RWPE2 (cell line): ENCODE data around the gene ENTHD1.

Source experiments
- ATAC-seq: fragments of 200-7000 bp; cut with Tn5 transposase; 3 replicates; pipeline ENCODE4 v1.9.1; 2021; ENCODE audit warnings: low read depth
- DNase-seq: peaks from one replicate; pipeline ENCODE4 v3.0.0-alpha.2; 2020; ENCODE audit warnings: low spot score
- H3K27ac ChIP-seq: fragments of 450-650 bp; 2 replicates; pipeline ENCODE4 v1.5.1; 2017; ENCODE audit warnings: mild to moderate bottlenecking; ENCODE audit not compliant: poor library complexity, severe bottlenecking
- H3K27me3 ChIP-seq: fragments of 250-450 bp; sonication (Bioruptor Pico); 2 replicates; pipeline ENCODE4 v1.5.1; 2021; ENCODE audit warnings: mild to moderate bottlenecking, moderate library complexity; ENCODE audit not compliant: insufficient read depth, poor library complexity, severe bottlenecking
- H3K36me3 ChIP-seq: fragments of 250-450 bp; sonication (Bioruptor Pico); 2 replicates; pipeline ENCODE4 v1.5.1; 2020; ENCODE audit warnings: low read depth, mild to moderate bottlenecking, moderate library complexity
- H3K4me1 ChIP-seq: fragments of 250-450 bp; sonication (Bioruptor Pico); 2 replicates; pipeline ENCODE4 v1.5.1; 2021; ENCODE audit warnings: mild to moderate bottlenecking, moderate library complexity; ENCODE audit not compliant: insufficient read depth, poor library complexity, severe bottlenecking
- H3K4me3 ChIP-seq: fragments of 250-450 bp; sonication (Bioruptor Pico); 2 replicates; pipeline ENCODE4 v1.5.1; 2021; ENCODE audit warnings: mild to moderate bottlenecking, moderate library complexity; ENCODE audit not compliant: severe bottlenecking
- H3K9me3 ChIP-seq: fragments of 250-450 bp; sonication (Bioruptor Pico); 2 replicates; pipeline ENCODE4 v1.5.1; 2021; ENCODE audit warnings: mild to moderate bottlenecking, moderate library complexity; ENCODE audit not compliant: severe bottlenecking
- CTCF ChIP-seq: fragments of 450-650 bp; IDR thresholded peaks from one replicate; pipeline ENCODE4 v1.5.1; 2017; ENCODE audit warnings: mild to moderate bottlenecking, moderate library complexity; ENCODE audit not compliant: poor library complexity, severe bottlenecking

The ENTHD1 gene

GRCh38 chr22:39940757-39941305, 47.3 kb upstream of the ENTHD1 start:
- Histone ChIP-seq H3K27me3 (peaks cover 8% of the 10 kb centered on the region), H3K36me3 (no peaks in the 10 kb centered on the region), H3K9me3 (no peaks in the 10 kb centered on the region), H3K4me3 (no peak overlapping the region), H3K27ac (no peak overlapping the region), H3K4me1 (no peaks in the 10 kb centered on the region)
- DNase-seq = no peak
- TF ChIP-seq CTCF = no peak
- no peak for ATAC-seq

GRCh38 chr22:39939830-39940229, 46.3 kb upstream of the ENTHD1 start:
- ATAC-seq = no peak
- Histone ChIP-seq H3K4me3 (no peak overlapping the region), H3K27ac (no peak overlapping the region), H3K36me3 (no peaks in the 10 kb centered on the region), H3K27me3 (peaks cover 15% of the 10 kb centered on the region), H3K4me1 (no peaks in the 10 kb centered on the region), H3K9me3 (no peaks in the 10 kb centered on the region)
- TF ChIP-seq CTCF = no peak
- no peak for DNase-seq

DNA sequence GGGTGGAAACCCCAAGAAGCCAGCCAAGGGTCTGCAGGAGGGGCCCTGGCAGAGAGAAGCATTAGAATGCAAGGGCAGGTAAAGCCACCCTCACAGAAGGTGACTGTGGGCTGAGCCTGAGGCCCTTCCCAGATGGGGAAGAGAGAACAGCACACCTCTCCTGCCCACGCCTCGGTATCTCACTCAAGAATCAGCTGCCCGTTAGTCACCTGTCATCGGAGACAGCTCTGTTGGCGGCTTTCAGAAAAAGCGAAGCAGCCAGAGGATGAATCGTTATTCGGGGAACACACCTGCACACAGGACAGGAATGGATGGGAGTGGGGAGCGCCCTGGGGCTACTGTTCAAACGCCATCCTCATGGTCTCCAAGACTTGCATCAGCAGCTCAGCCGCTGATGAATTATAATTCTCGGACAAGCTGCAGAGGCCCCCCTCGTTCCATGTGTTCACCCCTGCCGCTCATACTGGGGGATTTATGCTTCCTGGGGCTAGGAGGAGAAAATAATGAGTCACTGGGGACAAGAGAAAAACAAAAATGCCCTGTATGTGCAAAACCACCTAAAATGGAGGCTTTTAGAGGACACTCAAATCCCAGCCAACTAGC, 45.0 kb upstream of the ENTHD1 start:
- Histone ChIP-seq H3K9me3 (no peaks in the 10 kb centered on the region), H3K4me3 (no peak overlapping the region), H3K4me1 (no peaks in the 10 kb centered on the region), H3K36me3 (no peaks in the 10 kb centered on the region), H3K27me3 (peaks cover 23% of the 10 kb centered on the region), H3K27ac (no peak overlapping the region)
- DNase-seq (no peak), ATAC-seq (no peak)
- no peak for TF ChIP-seq CTCF

DNA sequence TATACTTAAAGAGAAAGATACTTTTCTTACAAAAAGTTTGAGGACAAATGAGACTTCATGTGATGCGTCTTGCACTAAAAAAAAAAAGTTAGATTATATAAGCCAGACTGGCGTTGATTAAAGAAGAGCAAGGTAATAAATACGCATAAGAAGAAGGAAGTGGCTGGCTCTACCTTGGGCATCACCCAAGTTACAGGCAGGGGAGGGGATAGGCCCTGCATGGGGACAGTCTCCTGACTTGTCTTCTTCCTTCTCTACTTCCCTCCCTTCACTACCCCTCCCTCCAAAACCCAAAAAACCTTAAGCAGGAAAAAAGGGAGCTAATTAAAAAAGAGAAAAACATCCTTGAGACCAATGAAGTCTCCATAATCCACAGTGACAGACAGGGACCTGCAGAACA, 44.3 kb upstream of the ENTHD1 start:
- H3K27me3 ChIP-seq = peaks cover 23% of the 10 kb centered on the region
- ATAC-seq = no peak

More for the DNA sequence above, 44.3 kb upstream of the ENTHD1 start:
- no peak overlapping the region for H3K4me3 ChIP-seq
- no peaks in the 10 kb centered on the region for H3K36me3 ChIP-seq
- no peaks in the 10 kb centered on the region for H3K4me1 ChIP-seq
- H3K9me3 ChIP-seq = no peaks in the 10 kb centered on the region
- H3K27ac ChIP-seq = no peak overlapping the region
- DNase-seq = no peak
- no peak for TF ChIP-seq CTCF
